GM18508 (cell line): ENCODE data around the gene NOS2.

Experiments
- ATAC-seq: cut with Tn5 transposase; IDR thresholded peaks from one replicate; pipeline ENCODE4 v1.9.1; 2021; ENCODE audit warnings: moderate number of reproducible peaks; ENCODE audit not compliant: insufficient read depth, unreplicated experiment

Gene NOS2

GRCh38 chr17:27821318-27821717 lies 21.0 kb upstream of the NOS2 start:
- ATAC-seq: no peak

- no peak for ATAC-seq
Observed at GRCh38 chr17:27819145-27819544, 18.8 kb upstream of the NOS2 start.

- ATAC-seq: no peak
Observed at GRCh38 chr17:27818401-27819105, 18.2 kb upstream of the NOS2 start.

- no peak for ATAC-seq
Observed at GRCh38 chr17:27817731-27818130, 17.4 kb upstream of the NOS2 start.

- no peak for ATAC-seq
Observed at GRCh38 chr17:27816946-27817345, 16.6 kb upstream of the NOS2 start.

- no peak for ATAC-seq
Observed at GRCh38 chr17:27811961-27812360, 11.6 kb upstream of the NOS2 start.

GRCh38 chr17:27810902-27811557 lies 10.7 kb upstream of the NOS2 start:
- ATAC-seq: no peak

GRCh38 chr17:27810211-27810901 lies 10.0 kb upstream of the NOS2 start:
- no peak for ATAC-seq

GRCh38 chr17:27809555-27809954 lies 9.2 kb upstream of the NOS2 start:
- no peak for ATAC-seq

- ATAC-seq: no peak
Observed at GRCh38 chr17:27808628-27809027, 8.3 kb upstream of the NOS2 start.

GRCh38 chr17:27807567-27808470 lies 7.5 kb upstream of the NOS2 start:
- ATAC-seq: peak; percentile 54

GRCh38 chr17:27805520-27806146 lies 5.3 kb upstream of the NOS2 start:
- ATAC-seq: no peak

- no peak for ATAC-seq
Observed at GRCh38 chr17:27804113-27804512, 3.8 kb upstream of the NOS2 start.

- no peak for ATAC-seq
Observed at GRCh38 chr17:27802962-27803680, 2.8 kb upstream of the NOS2 start.

- no peak for ATAC-seq
Observed at GRCh38 chr17:27802033-27802432, 1.7 kb upstream of the NOS2 start.

GRCh38 chr17:27798376-27798775 lies 2.0 kb downstream of the NOS2 start:
- ATAC-seq: no peak

- no peak for ATAC-seq
Observed at GRCh38 chr17:27797390-27798091, 2.8 kb downstream of the NOS2 start.

- no peak for ATAC-seq
Observed at GRCh38 chr17:27793906-27794569, 6.3 kb downstream of the NOS2 start.
